Measurements from ENCODE around the gene MAP3K12.
"Not testable (repeated sequence)": the region's sequence is repeated elsewhere in the genome, so short reads cannot be mapped to it uniquely, and the experiment has no call there.

Gene MAP3K12

GRCh38 chr12:53499266-53500141, at the start of gene MAP3K12:
Gene MAP3K12, minus strand, starts transcription at chr12:53499458. Its CDS starts 12,067 bp downstream, at chr12:53487391.
- DNase-seq, result peak; percentile 51

- DNase-seq, result not testable (repeated sequence)
Measured at GRCh38 chr12:53548354-53548753, 49.1 kb upstream of the MAP3K12 start.

GRCh38 chr12:53543539-53543938, 44.3 kb upstream of the MAP3K12 start:
- peak; percentile 69 for DNase-seq

- no peak for DNase-seq
Measured at GRCh38 chr12:53539526-53539925, 40.3 kb upstream of the MAP3K12 start.

GRCh38 chr12:53538209-53538689, 39.0 kb upstream of the MAP3K12 start:
- peak; percentile 42 for DNase-seq

- DNase-seq, result no peak
Measured at GRCh38 chr12:53536962-53537361, 37.7 kb upstream of the MAP3K12 start.

- DNase-seq, result no peak
Measured at GRCh38 chr12:53533471-53533870, 34.2 kb upstream of the MAP3K12 start.

- no peak for DNase-seq
Measured at GRCh38 chr12:53532524-53533445, 33.5 kb upstream of the MAP3K12 start.

- DNase-seq, result no peak
Measured at GRCh38 chr12:53532021-53532420, 32.8 kb upstream of the MAP3K12 start.

GRCh38 chr12:53530920-53531319, 31.7 kb upstream of the MAP3K12 start:
- DNase-seq, result peak; percentile 33

- DNase-seq, result no peak
Measured at GRCh38 chr12:53530061-53530460, 30.8 kb upstream of the MAP3K12 start.

- no peak for DNase-seq
Measured at GRCh38 chr12:53524476-53524875, 25.2 kb upstream of the MAP3K12 start.

- no peak for DNase-seq
Measured at GRCh38 chr12:53523131-53523530, 23.9 kb upstream of the MAP3K12 start.

- peak; percentile 29 for DNase-seq
Measured at GRCh38 chr12:53518381-53518780, 19.1 kb upstream of the MAP3K12 start.

GRCh38 chr12:53516758-53517455, 17.6 kb upstream of the MAP3K12 start:
- no peak for DNase-seq

- no peak for DNase-seq
Measured at GRCh38 chr12:53515291-53515680, 16.0 kb upstream of the MAP3K12 start.

- DNase-seq, result no peak
Measured at GRCh38 chr12:53514628-53515290, 15.5 kb upstream of the MAP3K12 start.

- DNase-seq, result no peak
Measured at GRCh38 chr12:53513712-53514410, 14.6 kb upstream of the MAP3K12 start.

GRCh38 chr12:53510181-53510812, 11.0 kb upstream of the MAP3K12 start:
- DNase-seq, result no peak

GRCh38 chr12:53508534-53509170, 9.4 kb upstream of the MAP3K12 start:
- peak; percentile 72 for DNase-seq

GRCh38 chr12:53507603-53507885, 8.3 kb upstream of the MAP3K12 start:
- DNase-seq, result no peak
